GF-D8 (cell line): ENCODE results near the gene MTTP.

Experiments used
- DNase-seq: peaks from one replicate; lab custom pipeline; 2025; lab: John Stamatoyannopoulos, UW

Gene MTTP

DNA sequence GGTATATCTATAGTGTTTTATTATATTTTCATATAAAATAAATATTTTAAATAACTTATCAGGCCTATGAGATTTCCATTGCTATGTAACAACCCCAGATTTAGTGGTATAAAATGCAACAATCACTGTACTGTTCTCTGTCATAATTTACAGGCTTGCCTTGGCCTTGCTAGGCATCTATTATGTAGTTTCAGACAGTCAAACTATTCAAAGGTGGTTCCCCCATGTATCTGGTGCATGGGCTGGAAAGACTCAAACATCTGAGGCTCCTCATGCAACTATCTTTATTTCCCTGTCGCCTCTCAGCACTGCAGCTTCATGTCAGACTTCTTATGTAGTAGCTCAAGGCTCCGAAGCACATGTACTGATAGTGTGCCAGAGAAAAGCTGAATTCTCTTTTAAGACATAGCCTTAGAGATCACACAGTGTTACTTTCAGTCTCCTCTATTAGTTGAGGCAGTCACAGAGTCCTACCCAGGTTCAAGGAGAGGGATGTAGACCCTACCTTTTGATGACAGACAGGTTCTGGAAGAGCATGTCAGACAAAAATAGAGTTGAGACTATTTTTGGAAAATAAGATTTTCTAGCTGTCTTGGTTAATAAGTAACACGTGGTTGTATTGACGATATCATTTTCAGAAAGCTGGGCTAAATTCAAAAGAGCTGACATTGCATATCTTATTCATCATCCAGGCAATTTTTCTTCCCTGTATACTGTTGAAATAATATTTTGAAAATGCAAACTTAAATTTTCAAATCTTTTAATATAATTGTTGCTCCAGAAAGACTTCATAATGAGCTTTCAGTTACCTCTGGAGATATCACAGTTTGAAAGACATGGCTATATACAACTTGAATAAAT lies 19.4 kb downstream of the MTTP start:
- no peak for DNase-seq

DNA sequence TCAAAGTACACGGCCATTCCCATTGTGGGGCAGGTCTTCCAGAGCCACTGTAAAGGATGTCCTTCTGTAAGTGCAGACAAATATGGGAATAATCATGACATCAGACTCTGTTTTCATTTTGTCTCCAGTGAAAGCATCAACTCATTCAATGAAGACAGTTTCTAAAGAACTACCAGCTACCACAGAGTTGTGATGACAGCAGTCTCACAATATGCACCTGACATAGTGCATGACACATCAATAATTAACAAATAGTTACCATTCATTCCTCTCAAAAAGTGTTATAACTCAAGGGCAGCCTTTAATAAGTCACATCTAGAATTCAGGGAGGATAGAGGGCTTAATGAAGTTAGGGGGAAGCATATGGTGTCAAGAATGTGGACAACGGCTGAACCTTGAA lies 20.2 kb downstream of the MTTP start:
- no peak for DNase-seq

DNA sequence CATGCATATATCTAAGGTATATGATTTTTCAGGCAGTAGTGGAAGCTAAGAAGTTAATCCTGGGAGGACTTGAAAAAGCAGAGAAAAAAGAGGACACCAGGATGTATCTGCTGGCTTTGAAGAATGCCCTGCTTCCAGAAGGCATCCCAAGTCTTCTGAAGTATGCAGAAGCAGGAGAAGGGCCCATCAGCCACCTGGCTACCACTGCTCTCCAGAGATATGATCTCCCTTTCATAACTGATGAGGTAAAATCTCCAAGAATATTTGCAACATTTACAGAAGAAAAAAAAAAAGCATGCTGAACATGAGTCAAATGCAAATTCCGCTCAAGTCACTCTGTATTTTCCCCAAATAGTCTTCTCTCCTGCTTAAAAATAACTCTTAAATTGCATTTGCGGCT lies 32.1 kb downstream of the MTTP start:
- DNase-seq, result no peak

DNA sequence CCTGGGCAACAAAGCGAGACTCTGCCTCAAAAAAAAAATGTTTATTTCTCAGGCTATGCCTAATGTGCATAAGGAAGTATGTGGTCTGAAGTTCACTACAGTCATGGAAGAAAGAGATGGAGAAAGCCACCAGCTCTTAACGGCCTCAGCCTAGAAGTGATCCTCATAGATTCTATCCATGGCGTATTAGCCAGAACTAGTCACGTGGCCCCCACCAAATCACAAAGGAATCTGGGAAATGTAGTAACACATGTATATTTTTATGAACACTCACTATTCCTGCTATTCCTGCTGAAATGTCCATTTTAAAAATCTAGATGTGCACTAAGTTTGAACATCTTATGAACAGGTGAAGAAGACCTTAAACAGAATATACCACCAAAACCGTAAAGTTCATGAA lies 33.8 kb downstream of the MTTP start:
- no peak for DNase-seq

DNA sequence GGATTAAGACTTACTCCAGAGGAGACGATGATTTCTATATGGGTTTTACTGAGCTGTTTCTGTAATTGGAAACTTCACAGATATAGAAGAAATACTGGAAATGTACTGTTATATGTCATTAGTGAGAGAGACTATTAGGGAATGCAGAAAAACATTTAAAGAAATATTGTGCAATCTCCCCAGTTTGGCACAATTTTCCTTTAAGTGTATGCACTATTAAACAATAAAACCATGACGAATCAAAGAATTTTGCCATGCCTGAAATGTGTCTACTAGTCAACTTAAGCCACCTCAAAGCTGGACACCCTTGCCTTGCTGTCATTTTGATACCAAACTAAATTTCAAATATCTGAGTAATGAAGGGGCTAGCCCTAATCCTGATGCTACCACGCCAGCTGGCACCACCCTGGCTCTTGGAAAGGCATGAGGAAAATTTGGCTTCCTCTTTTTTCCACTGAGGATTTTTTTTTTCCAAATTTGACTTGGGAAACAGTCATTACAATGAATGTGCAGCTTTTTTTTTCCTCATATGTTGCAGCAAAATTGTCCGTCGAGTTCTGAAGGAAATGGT lies 36.1 kb downstream of the MTTP start:
- DNase-seq, result no peak

DNA sequence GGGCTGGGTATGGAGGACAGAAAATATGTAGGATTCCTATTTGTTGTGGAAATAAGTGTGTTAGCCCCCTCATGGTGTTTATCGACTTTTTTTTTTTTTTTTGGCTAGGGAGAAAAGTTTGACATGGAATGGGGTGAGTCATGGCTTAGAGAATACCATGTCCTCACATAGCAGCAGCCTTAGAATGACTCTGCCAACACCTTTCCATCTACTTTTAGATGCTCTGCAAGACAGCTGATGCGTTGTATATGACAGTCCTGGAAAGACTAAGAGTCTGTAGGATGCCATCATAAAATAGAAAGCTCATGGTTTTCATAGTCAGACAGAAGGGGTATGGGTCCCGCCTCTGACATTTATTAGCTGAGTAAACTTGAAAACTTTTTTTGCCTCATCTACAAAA lies 37.7 kb downstream of the MTTP start:
- no peak for DNase-seq

DNA sequence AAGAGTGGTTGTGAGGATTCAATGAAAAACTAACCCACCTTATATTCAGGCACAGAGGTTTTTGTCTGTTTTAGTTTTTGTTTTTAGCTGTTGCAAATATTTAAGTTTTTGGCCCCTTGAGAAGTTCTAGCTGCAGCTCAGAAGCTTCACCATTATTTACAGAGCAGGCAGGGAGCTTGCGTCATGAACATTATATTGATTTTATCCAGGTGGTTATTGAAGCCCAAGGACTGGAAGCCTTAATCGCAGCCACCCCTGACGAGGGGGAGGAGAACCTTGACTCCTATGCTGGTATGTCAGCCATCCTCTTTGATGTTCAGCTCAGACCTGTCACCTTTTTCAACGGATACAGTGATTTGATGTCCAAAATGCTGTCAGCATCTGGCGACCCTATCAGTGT lies 38.1 kb downstream of the MTTP start:
- no peak for DNase-seq

DNA sequence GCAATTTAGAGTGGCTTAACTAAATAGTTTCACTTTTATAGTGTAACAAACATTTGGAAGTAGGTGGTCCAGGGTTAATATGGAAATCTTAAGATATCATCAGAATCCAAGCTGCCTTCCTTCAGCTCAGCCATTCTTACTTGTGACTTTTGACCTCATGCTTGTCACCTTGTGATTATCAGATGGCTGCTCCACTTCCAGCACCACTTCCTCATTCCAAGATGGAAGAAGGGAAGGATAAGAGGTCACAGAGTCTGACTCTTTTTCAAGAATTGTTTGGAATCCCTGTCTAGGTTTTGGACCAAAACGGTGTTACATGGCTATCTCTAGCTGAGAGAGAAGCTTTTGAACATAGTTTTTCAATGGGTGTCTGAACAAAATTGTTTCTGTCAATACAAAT lies 39.9 kb downstream of the MTTP start:
- DNase-seq, result no peak

DNA sequence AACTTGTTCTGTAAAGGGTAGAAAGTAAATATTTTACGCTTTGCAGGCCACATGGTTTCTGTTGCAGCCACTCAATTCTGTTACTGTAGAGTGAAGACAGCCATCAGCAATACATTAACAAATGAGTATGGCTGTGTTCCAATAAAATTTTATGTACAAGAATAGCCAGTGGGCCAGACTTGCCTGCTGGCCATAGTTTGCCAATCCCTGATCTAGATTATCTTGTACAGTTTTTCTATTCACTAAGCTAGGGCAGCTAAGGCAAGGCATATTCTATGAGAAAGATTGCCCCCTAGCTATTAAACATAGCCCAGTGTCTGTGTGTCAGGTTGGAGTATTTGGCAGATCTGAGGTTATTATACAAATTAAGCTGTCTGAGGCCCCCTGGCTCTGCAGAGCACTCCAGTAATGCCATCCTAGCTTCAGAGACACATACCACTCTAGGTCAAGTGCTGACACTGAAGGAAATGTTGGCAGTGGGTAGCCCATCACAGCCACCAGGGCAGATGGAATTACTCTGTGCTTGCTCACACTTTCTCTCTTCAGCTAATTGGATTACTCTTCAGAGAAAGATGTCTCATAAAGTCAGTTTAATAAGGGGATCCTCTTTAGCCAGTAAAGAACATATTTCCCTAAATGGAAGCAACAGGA lies 40.7 kb downstream of the MTTP start:
- DNase-seq, result no peak

DNA sequence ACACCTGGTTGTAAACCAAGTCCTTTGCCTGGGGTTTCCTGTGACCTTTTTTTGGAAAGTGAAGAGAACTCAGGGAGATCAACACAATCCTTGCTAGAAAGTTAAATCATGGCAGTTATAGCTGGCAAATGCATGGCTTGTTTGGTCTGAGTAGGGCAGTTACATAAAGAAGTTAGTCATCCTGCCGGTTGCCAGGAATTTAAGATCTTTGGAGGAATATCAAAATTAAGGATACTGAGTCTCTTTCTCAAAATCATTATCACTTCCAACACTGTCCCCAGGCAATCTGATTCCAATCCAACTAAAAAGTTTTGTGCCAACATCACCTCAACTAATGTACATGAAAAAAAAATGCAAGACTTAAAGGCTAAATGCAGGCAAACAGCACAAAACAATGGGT lies 42.8 kb downstream of the MTTP start:
- no peak for DNase-seq

DNA sequence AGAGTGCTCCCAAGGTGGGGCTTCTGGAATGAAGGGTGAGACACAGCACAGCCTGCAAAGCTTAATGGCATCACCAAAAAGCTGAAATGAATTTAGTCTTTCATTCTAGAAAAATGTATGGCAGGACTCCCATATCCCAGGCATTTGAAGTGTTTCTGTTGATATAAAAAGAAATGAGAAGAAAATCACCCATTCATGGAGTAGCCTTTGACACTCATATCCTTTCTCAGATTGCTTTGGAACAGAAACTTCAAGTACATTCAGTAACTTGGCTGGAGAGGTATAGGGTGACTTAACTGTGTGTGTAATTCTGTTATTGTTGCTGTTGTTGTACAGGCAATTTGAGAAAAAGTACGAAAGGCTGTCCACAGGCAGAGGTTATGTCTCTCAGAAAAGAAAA lies 47.7 kb downstream of the MTTP start:
- no peak for DNase-seq

DNA sequence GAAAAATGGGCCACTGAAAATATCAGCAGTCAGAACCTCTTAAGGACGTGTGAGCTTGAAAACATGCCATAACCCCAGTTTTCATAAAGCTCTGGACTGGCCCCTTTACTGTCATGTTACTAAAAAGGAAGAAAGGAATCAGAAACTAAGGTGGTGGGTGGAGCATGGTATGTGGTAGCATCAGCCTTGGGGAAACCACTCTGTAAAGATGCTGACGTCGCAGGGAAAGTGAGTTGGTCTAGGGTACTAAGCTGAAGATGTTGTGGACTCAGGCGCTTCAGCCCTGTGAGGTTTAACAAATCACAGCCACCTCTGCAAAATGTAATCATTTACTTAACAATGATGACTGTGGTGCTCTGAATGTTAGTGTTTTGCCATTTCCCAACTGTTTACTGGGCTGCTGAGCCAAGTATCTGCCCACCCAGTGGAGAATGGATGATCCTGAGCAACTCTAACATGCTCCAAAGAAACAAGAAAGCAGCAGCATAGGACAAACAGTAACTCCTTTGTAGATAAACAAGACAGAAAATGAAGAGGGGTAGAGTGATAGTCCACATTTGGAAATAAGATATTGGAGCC lies 49.6 kb downstream of the MTTP start:
- DNase-seq, result no peak

DNA sequence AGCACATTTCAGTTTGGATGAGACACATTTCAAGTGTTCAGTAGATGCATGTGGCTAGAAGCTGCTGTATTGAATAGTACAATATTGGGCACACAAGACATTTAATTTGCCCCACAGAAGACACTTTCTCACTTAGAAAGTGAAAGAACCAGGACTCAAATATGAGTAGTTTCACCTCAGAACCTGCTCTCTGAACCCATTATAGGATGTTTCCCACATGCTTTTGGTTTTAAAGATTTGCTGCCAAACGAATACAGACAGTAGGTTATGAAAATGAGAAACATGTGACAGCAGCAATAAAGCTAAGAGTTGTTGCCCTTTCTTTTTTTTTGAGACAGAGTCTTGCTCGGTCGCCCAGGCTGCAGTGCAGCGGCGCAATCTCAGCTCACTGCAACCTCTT lies 50.7 kb downstream of the MTTP start:
- DNase-seq, result no peak

DNA sequence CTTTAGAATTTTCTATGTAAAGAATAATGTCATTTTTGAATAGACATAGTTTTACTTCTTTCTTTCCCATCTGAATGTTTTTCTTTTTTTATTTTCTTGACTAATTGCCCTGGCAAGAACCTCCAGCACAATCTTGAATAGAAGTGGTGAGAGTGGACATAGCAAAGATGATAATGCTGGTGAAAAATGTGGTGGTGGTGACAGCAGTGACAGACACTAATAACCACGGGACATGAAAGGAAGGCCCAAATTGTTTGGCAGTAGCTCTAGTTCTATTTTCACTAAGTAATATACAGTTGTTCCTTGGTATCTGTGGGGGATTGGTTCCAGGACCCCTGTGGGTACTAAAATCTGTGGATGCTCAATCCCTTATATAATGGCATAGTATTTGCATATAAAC lies 53.4 kb downstream of the MTTP start:
- no peak for DNase-seq

DNA sequence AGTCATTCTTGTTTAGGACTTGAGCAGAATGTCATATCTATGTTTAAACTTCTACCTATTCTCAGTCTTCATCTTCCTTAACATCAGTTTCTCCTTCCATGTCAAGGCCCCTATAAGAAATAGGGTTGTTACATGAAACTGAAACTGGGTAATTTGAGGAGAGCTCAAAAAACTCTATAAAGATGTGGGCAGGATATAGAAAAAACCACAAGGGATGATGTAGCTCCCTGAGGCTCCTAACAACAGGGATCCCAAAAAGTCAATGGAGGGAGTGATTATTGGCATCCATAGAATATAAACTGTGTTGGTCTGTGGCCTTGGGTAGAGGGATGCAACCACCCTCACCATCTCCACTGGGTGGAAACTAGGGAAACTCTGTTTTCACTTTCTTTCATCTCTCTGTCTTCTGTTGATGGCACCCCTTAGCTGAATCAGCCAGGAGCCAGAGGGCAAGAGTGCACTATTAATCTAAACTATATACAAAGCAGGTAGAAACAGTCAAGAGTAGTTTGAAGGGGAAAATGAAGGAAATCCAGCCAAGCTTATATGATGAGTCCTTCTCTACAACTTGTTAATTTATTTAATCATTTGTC lies 55.4 kb downstream of the MTTP start:
- no peak for DNase-seq

DNA sequence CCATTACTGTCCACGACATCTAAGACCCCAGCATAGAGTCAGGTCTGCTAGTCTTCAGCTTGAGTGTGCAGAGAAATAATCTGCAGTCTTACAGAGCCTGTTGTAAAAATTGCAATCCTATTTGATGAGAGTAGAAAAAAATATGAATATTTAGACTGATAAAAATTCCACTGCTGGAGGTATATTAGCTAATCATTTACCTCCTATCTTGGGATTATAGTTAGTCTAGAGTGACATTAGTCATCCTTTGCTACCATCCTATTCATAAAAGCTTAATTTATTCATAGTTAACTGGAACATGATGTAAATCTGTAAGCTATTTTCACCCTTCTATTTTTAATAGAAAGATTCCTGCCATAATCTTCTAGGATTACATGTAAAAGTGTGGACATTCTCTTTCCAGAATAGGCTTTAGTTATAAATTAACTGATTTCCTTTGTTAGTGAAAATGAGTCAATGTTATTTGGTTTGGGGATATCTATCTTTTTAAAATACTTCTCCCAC lies 56.3 kb downstream of the MTTP start:
- no peak for DNase-seq

DNA sequence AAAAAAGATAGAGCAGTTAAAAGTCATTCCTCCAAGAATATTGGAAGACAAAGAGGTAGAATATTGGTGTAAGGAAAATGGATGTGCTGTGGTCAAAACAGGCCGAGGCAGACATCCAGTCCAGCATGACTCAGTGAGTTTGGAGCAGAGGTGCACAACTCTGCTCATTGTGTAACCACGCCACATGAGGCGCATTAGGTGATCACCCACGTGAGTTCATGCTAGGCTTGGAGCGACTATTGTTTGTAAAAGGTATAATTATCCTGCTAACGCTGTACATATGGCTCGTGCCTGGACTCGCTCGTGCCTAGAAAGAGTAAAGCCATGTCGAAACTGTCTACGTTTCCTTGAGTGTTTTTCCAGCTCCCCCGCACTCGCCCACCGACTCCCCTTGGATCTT lies 59.1 kb downstream of the MTTP start:
- DNase-seq, result no peak

DNA sequence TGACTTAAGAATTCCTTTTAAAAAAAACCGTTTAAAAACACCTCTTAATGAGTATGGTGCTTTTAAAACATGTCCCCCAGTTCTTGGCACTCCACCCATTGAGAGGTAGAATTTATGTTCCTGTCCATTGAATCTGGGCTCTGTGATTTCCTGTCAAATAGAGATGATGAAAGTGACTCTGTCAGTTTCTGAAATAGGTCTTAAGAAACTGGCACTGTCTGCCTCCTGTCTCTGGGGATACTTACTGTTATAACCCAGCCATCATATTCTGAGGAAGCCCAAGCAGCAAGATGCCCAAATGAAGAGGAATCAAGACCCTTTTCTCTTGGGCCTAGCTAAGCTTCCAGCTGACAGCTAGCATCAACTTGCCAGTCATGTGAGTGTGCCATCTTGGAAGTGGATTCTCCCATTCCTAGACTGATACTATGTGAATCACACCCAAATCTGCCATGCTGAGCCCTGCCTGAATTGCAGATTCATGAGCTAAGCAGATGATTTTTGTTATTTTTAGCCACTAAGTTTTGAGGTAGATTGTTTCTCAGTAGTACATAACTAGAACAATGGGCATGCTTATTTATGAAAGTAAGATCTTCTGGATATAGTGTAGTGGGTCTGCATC lies 60.2 kb downstream of the MTTP start:
- DNase-seq, result no peak

DNA sequence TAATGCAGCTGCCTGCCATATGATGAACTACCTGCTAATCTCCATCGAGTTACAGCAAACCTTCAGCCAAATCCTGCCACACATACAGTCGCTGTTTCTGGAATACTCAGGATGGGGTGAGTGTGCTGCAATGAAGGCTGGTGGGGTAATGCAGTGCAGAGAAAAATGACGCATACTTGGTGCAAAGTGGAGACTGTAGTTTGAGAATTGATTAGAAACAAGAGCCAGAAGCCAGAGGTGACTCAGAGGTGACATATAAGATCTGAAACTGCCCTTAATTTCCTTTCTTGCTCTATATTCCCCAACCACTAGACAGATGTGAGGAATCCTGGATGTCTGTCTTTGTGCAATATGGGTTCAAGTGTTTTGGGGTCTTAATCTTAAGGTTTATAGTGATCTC lies 61.0 kb downstream of the MTTP start:
- no peak for DNase-seq

DNA sequence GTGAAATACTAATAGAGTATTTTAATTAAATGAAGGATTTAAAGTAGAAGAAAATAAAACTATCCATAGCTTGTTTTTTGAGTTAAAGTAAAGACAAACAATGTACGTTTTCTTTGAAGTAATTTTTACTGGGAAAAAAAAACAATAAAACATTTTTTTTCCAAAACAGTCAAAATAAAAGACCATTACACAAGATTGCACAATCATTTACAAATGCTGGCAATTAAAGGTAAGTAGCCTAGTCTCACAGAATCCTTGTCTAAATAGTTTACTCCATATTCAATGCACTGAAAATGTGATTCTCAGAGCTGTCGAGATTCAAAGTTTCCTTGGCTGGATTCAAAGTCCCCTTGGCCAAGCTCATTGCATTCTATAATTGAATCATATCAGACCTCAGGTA lies 61.8 kb downstream of the MTTP start:
- no peak for DNase-seq

DNA sequence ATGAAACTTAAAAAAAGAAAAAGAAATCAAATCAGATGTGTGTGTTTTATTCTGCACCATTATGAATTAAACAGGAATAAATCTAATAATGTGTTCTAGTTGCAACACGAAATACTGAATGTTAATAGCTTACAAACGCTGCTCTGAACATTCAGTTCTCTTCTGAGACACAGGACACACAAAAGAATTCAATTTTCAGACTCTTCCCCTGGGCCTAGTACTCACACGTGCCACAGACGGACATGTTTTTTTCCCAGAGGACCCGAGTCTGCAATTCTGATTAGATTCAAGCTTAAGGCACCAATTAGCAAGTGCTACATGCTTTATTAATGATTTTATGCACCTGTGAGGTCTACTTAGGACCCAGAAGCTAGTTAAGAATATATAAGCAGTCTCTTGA lies 62.5 kb downstream of the MTTP start:
- no peak for DNase-seq

DNA sequence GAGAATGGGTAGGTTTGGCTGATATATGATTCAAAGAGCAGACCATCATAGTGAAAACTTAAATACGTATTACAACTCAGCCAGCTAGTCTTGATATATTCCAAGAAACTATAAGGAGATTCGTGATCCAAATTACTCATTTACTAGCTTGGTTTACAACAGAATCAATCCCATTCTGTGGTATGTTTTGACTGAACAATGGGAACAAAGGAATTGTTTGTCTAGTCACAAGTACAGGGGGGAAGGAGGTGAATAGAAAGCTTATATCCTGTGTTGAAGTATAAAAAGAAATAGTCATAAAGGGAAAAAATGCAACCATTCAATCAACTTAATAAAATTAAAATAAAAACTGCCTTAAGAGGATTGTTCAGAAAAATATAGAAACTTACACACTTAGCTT lies 66.1 kb downstream of the MTTP start:
- DNase-seq, result no peak
